ENCODE results near the gene LCN1.

DNA sequence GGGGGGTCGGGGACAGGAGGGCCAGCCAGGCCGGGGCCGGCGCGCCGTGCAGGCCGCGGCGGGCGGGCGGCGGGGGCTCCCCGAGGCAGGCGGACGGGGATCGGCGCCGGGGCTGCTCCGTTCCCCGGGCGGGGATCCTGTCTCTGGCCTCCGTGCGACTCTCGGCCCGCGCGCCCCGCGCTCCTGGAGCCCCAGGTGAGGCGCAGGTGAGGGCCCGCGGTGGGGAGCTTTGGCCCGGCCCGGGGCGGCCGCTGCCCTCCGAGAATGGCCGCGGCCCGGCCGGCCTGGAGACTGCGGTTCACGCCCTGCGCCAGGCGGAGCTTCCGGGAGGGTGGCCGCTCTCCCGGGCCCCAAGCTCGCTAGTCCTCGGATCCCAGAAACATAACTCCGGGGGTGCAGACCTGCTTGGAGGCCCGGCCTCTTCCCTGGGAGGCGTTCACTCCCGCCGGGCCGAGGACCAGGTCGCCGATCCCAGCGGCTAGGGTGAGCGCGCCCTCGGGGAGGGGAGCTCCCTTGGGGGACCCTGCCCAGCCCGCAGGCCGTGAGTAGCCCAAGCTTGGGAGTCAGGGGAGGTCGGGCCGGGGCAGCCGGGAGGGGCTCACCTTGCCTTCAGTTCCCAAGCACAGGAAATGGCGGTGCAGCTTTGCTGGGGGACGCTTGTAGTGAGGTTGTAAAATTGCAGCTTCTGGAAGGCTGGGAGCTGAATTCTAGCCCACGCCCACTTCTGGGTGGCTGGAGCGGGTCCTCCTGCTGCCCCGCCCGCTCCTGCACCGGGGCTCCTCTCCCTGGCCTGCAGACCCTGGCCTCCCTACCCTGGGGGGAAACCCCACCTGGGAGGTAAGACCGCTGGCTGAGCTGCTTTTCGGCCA lies 40.9 kb upstream of the LCN1 start:
- TF ChIP-seq GATA2 (IDR thresholded peaks at IDR 0.05; ENCODE audit: low read depth, low read length), result no peak
- no peak for TF ChIP-seq GATA3 (IDR thresholded peaks at IDR 0.05; ENCODE audit: low read depth, low read length)
